A549 (cell line): Measurements from ENCODE around the gene DOK6.

ENCODE experiments used
- CHD2 ChIP-seq: fragments of 150-350 bp; IDR thresholded peaks from 2 replicates; pipeline ENCODE4 v1.6.1; 2014; ENCODE audit warnings: low read length; ENCODE audit not compliant: partially characterized antibody
- CTCF ChIP-seq: fragments of >200 bp; sonication (Bioruptor Twin); formaldehyde crosslinking; IDR thresholded peaks from 3 replicates; pipeline ENCODE4 v1.5.1; 2016
- KDM1A ChIP-seq: fragments of 200-600 bp; sonication (generic); IDR thresholded peaks from 2 replicates; pipeline ENCODE4 v1.6.1; 2016; ENCODE audit warnings: low read depth, mild to moderate bottlenecking
- NR3C1 ChIP-seq: fragments of >200 bp; sonication (Bioruptor Twin); formaldehyde crosslinking; IDR thresholded peaks from 3 replicates; pipeline ENCODE4 v1.6.1; 2017

- TF ChIP-seq CTCF: no peak
- TF ChIP-seq CHD2: no peak
- no peak for TF ChIP-seq KDM1A
- TF ChIP-seq NR3C1: no peak
These were observed 444.0 kb downstream of the DOK6 start for GRCh38 chr18:69844656-69845055.
